Panc1 (cell line): ENCODE measurements around the gene ARHGEF25. TPM values are rescaled to one million over a fixed set of nuclear protein-coding genes. Genes with fewer than 3 reads are reported as not detected.

Experiments
- ATAC-seq: fragments of 200-7000 bp; cut with Tn5 transposase; 2 replicates; pipeline ENCODE4 v1.9.1; 2020; ENCODE audit warnings: mild to moderate bottlenecking, moderate library complexity
- BruUV-seq: library from RNA; stranded (reverse); fragments of 400-500 nt; replicated peaks from 2 replicates; lab custom pipeline; 2021; lab: Mats Ljungman, UMichigan
- CTCF ChIA-PET: fragments of 300-600 bp; sonication (Branson Sonifier 250); formaldehyde crosslinking; loops from one replicate; lab custom pipeline; 2022; ENCODE audit warnings: antibody characterized with exemption; lab: Charles Lee
- POLR2A ChIA-PET: fragments of 300-600 bp; sonication (Branson Sonifier 250); formaldehyde crosslinking; loops from one replicate; lab custom pipeline; 2022; ENCODE audit warnings: antibody characterized with exemption; lab: Charles Lee
- DNase-seq: peaks from one replicate; pipeline ENCODE4 v3.0.0-alpha.2; 2010; ENCODE audit warnings: low read depth, low spot score
- H3K27ac ChIP-seq: 2 replicates; pipeline ENCODE4 v1.5.1; 2011; ENCODE audit warnings: mild to moderate bottlenecking, low read length, inconsistent platforms
- H3K27me3 ChIP-seq: fragments of 200-500 bp; sonication (Bioruptor generic); 2 replicates; pipeline ENCODE4 v1.6.0; 2014; ENCODE audit warnings: low read length, inconsistent platforms; ENCODE audit not compliant: control insufficient read depth, insufficient read depth
- H3K36me3 ChIP-seq: fragments of 200-500 bp; sonication (Bioruptor generic); 2 replicates; pipeline ENCODE4 v1.5.1; 2014; ENCODE audit warnings: inconsistent platforms, mild to moderate bottlenecking, low read length, moderate library complexity; ENCODE audit not compliant: control insufficient read depth, insufficient read depth
- H3K4me1 ChIP-seq: 2 replicates; pipeline ENCODE4 v1.5.1; 2011; ENCODE audit warnings: inconsistent platforms, mild to moderate bottlenecking, low read length, moderate library complexity; ENCODE audit not compliant: control insufficient read depth, insufficient read depth
- H3K4me3 ChIP-seq, 2 experiments: 2 replicates each; pipeline ENCODE4 v1.5.1; 2011 to 2012; ENCODE audit warnings: low read depth in 2 of 2, low read length in 2 of 2, mild to moderate bottlenecking in 2 of 2, inconsistent platforms in 1 of 2, moderate library complexity in 1 of 2
- H3K9me3 ChIP-seq: fragments of 200-500 bp; sonication (Bioruptor generic); 2 replicates; pipeline ENCODE4 v1.5.1; 2014; ENCODE audit warnings: low read depth, mild to moderate bottlenecking, inconsistent platforms, low read length, moderate library complexity; ENCODE audit not compliant: control insufficient read depth, insufficient read depth
- POLR2AphosphoS5 ChIP-seq: IDR thresholded peaks from 2 replicates; pipeline ENCODE4 v1.6.1; 2012; ENCODE audit warnings: mild to moderate bottlenecking, low read depth, low read length, moderate library complexity
- SIN3A ChIP-seq: IDR thresholded peaks from 2 replicates; pipeline ENCODE4 v1.6.1; 2012; ENCODE audit warnings: low read depth, mild to moderate bottlenecking, low read length, moderate library complexity, borderline replicate concordance; ENCODE audit not compliant: insufficient read depth
- TCF7L2 ChIP-seq: IDR thresholded peaks from 2 replicates; pipeline ENCODE4 v1.6.1; 2011; ENCODE audit warnings: mild to moderate bottlenecking, low read depth, low read length, inconsistent platforms
- in situ Hi-C: cut with HindIII; loops from 2 replicates; pipeline ENCODE4 v1.10.0; 2016; ENCODE audit warnings: low sequenced_read_pairs, low pct_unique_long_range_greater_than_20kb
- intact Hi-C: fragments of 100-400 bp; cut with micrococcal nuclease; formaldehyde crosslinking; loops from one replicate; pipeline ENCODE4 v1.10.0; 2022; ENCODE audit not compliant: unreplicated experiment
- total RNA-seq: library from RNA; stranded (reverse); gene quantifications from one replicate; pipeline ENCODE4 v1.2.1, GENCODE V29; 2021; ENCODE audit not compliant: unreplicated experiment
- TF ChIP-seq, protein P1 (sequence below), 2 experiments: IDR thresholded peaks; 2 replicates each; pipeline ENCODE4 v1.6.1; 2011 to 2012; ENCODE audit warnings: low read depth in 2 of 2, control low read depth in 1 of 2, low read length in 1 of 2, mild to moderate bottlenecking in 1 of 2, moderate library complexity in 1 of 2; ENCODE audit not compliant: insufficient read depth in 1 of 2
- TF ChIP-seq, protein P2 (sequence below): fragments of 450-650 bp; IDR thresholded peaks from 2 replicates; pipeline ENCODE4 v1.5.1; 2017; ENCODE audit warnings: mild to moderate bottlenecking

Gene ARHGEF25
- total RNA-seq, 1 experiment from 2014 or later: 10.5 TPM

DNA sequence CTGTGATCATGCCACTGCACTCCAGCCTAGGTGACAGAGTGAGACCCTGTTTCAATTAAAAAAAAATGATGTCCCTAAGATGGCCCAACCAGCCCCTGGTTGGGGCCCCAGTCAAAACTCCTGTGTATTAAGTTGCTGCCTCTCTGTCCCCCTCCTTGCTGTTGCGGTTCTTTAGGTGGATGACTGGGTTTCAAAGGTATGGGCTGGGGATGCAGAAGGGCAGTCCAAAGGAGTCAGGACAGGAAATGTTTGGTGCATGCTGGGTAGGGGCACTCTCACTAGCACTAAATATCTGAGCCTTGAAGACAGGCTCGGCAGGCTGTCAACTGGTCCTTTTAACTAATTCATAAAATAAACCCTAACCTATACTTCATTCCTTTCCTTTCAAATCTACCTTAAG, 32.2 kb upstream of the ARHGEF25 start:
- Histone ChIP-seq H3K27ac (no peak overlapping the region), H3K36me3 (no peaks in the 10 kb centered on the region), H3K27me3 (no peaks in the 10 kb centered on the region), H3K4me3 (no peak overlapping the region), H3K9me3 (no peaks in the 10 kb centered on the region), H3K4me1 (no peaks in the 10 kb centered on the region)
- CTCF ChIA-PET: interaction anchor here (0.6 kb wide), 1 partner anchor 95 kb away, joined by 3 read pairs; no protein-coding TSS in a partner anchor
- ATAC-seq (no peak), DNase-seq (no peak)
- in situ Hi-C loops (no loop called here), intact Hi-C loops (no loop called here)
- no TSS peak for BruUV-seq
- POLR2A ChIA-PET: no interaction called here
- TF ChIP-seq, protein P1, sequence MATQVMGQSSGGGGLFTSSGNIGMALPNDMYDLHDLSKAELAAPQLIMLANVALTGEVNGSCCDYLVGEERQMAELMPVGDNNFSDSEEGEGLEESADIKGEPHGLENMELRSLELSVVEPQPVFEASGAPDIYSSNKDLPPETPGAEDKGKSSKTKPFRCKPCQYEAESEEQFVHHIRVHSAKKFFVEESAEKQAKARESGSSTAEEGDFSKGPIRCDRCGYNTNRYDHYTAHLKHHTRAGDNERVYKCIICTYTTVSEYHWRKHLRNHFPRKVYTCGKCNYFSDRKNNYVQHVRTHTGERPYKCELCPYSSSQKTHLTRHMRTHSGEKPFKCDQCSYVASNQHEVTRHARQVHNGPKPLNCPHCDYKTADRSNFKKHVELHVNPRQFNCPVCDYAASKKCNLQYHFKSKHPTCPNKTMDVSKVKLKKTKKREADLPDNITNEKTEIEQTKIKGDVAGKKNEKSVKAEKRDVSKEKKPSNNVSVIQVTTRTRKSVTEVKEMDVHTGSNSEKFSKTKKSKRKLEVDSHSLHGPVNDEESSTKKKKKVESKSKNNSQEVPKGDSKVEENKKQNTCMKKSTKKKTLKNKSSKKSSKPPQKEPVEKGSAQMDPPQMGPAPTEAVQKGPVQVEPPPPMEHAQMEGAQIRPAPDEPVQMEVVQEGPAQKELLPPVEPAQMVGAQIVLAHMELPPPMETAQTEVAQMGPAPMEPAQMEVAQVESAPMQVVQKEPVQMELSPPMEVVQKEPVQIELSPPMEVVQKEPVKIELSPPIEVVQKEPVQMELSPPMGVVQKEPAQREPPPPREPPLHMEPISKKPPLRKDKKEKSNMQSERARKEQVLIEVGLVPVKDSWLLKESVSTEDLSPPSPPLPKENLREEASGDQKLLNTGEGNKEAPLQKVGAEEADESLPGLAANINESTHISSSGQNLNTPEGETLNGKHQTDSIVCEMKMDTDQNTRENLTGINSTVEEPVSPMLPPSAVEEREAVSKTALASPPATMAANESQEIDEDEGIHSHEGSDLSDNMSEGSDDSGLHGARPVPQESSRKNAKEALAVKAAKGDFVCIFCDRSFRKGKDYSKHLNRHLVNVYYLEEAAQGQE (IDR thresholded peaks at IDR 0.05; ENCODE audit: insufficient read depth in 1 of 2, low read depth in 2 of 2, low read length in 1 of 2): no peak
- TF ChIP-seq TCF7L2 (no peak), POLR2AphosphoS5 (no peak), SIN3A (no peak)
- TF ChIP-seq, protein P2, sequence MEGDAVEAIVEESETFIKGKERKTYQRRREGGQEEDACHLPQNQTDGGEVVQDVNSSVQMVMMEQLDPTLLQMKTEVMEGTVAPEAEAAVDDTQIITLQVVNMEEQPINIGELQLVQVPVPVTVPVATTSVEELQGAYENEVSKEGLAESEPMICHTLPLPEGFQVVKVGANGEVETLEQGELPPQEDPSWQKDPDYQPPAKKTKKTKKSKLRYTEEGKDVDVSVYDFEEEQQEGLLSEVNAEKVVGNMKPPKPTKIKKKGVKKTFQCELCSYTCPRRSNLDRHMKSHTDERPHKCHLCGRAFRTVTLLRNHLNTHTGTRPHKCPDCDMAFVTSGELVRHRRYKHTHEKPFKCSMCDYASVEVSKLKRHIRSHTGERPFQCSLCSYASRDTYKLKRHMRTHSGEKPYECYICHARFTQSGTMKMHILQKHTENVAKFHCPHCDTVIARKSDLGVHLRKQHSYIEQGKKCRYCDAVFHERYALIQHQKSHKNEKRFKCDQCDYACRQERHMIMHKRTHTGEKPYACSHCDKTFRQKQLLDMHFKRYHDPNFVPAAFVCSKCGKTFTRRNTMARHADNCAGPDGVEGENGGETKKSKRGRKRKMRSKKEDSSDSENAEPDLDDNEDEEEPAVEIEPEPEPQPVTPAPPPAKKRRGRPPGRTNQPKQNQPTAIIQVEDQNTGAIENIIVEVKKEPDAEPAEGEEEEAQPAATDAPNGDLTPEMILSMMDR: no peak

DNA sequence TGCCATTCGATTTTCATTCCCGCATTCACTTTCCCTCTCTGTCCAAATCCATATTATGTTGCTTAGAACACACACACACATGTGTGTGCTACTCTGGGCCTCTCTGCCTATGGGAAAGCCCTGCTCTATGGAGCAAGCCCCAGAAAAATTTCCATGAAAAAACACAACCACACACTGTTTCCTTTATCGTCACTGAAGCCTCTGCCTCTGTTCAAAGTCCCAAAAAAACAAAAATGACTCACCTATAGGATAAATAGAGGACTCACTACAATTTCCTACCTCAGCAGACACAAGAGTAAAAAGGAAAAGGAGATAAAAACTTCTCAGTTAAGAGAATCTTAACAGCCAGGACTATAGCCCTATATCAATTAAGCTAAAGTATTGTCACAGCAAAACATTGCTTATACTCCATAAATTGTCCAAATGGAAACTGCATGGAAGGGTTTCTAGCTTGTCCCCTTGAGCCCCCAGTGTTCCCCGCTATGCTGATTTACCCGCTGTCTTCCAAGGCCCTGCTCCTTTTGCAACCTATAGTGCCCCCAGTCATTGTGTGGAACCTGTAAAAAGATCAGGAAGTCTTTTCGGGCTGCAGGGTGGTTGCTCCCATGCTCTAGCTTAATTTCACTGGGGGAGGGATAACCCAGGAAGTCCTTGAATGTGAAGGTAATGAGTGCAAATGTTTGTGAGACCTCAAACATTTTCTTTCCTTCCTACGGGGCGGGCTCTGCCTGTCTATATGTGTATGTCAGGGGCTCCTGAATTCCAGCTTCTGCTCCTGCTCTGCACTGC, 31.4 kb upstream of the ARHGEF25 start:
- ChIA-PET CTCF (no interaction called here), POLR2A (no interaction called here)
- Histone ChIP-seq H3K9me3 (no peaks in the 10 kb centered on the region), H3K27ac (no peak overlapping the region), H3K36me3 (no peaks in the 10 kb centered on the region), H3K4me1 (no peaks in the 10 kb centered on the region), H3K4me3 (no peak overlapping the region), H3K27me3 (no peaks in the 10 kb centered on the region)
- no TSS peak for BruUV-seq
- TF ChIP-seq, protein P2: no peak
- no peak for TF ChIP-seq SIN3A
- TF ChIP-seq POLR2AphosphoS5: no peak
- TF ChIP-seq, protein P1 (IDR thresholded peaks at IDR 0.05; ENCODE audit: insufficient read depth in 1 of 2, low read depth in 2 of 2, low read length in 1 of 2): no peak
- no peak for TF ChIP-seq TCF7L2
- in situ Hi-C loops: no loop called here
- intact Hi-C loops: loop anchor here (5.0 kb wide), 1 partner anchor 157 kb away; the partner anchor contains the start of gene AGAP2
- no peak for ATAC-seq
- no peak for DNase-seq
